ENCODE data around the gene AKT1. TPM values are rescaled to one million over a fixed set of nuclear protein-coding genes. Genes with fewer than 3 reads are reported as not detected.
"Not testable (repeated sequence)": the region's sequence is repeated elsewhere in the genome, so short reads cannot be mapped to it uniquely, and the experiment has no call there.

Gene AKT1
- total RNA-seq, 1 donor from 2014 or later, result 191 TPM

DNA sequence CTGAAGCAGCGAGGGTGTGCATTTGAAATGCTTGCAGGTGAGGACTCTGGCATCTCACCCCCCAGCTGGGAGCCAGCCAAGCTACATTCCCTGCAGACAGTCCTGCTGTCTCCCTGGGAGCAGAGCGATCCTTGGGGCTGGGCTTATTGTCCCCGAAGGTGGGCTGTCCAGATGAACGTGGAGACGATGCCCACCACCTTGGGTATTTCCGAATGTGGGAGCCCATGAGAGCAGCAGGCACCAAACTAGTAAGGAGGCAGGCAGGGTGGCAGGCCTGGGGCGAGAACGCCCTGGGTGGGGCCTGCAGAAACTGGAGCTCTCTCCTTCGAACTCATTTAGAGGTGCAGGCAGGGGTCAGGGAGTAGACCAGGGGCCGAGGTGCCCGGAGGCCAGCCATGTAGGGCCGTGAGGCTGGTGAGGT, 23.8 kb upstream of the AKT1 start:
- no peak for FAIRE-seq
- H3K27me3 ChIP-seq (ENCODE audit: control insufficient read depth, insufficient read depth, low read length), result no peaks in the 10 kb centered on the region
- H3K4me3 ChIP-seq (ENCODE audit: low read depth, low read length), result no peak overlapping the region
- TF ChIP-seq, protein P1, sequence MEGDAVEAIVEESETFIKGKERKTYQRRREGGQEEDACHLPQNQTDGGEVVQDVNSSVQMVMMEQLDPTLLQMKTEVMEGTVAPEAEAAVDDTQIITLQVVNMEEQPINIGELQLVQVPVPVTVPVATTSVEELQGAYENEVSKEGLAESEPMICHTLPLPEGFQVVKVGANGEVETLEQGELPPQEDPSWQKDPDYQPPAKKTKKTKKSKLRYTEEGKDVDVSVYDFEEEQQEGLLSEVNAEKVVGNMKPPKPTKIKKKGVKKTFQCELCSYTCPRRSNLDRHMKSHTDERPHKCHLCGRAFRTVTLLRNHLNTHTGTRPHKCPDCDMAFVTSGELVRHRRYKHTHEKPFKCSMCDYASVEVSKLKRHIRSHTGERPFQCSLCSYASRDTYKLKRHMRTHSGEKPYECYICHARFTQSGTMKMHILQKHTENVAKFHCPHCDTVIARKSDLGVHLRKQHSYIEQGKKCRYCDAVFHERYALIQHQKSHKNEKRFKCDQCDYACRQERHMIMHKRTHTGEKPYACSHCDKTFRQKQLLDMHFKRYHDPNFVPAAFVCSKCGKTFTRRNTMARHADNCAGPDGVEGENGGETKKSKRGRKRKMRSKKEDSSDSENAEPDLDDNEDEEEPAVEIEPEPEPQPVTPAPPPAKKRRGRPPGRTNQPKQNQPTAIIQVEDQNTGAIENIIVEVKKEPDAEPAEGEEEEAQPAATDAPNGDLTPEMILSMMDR (IDR thresholded peaks at IDR 0.05; ENCODE audit: insufficient read depth, low read length, severe bottlenecking), result no peak
- DNase-seq (ENCODE audit: low read depth), result no peak
- H3K36me3 ChIP-seq (ENCODE audit: control insufficient read depth, insufficient read depth, low read length), result no peaks in the 10 kb centered on the region

DNA sequence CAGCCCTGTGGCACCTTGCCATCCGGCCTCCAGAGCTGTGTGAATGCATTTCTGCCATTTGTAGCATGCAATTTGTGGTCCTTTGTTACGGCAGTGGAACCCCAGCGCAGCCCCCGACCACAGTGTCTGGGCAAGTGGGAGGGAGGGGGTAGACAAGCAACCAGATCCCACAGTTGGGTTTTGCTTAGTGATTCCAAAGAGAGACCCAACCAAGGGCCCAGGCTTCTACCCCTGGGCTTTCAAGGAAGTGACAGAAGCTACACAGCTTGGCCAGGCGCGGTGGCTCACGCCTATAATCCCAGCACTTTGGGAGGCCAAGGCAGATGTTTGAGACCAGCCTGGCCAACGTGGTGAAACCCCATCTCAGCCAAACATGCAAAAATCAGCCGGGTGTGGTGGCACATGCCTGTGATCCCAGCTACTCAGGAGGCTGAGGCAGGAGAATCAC, 23.2 kb upstream of the AKT1 start:
- no peaks in the 10 kb centered on the region for H3K27me3 ChIP-seq (ENCODE audit: control insufficient read depth, insufficient read depth, low read length)
- H3K4me3 ChIP-seq (ENCODE audit: low read depth, low read length), result no peak overlapping the region
- H3K36me3 ChIP-seq (ENCODE audit: control insufficient read depth, insufficient read depth, low read length), result no peaks in the 10 kb centered on the region
- no peak for FAIRE-seq
- TF ChIP-seq, protein P1 (IDR thresholded peaks at IDR 0.05; ENCODE audit: insufficient read depth, low read length, severe bottlenecking), result no peak
- no peak for DNase-seq (ENCODE audit: low read depth)

DNA sequence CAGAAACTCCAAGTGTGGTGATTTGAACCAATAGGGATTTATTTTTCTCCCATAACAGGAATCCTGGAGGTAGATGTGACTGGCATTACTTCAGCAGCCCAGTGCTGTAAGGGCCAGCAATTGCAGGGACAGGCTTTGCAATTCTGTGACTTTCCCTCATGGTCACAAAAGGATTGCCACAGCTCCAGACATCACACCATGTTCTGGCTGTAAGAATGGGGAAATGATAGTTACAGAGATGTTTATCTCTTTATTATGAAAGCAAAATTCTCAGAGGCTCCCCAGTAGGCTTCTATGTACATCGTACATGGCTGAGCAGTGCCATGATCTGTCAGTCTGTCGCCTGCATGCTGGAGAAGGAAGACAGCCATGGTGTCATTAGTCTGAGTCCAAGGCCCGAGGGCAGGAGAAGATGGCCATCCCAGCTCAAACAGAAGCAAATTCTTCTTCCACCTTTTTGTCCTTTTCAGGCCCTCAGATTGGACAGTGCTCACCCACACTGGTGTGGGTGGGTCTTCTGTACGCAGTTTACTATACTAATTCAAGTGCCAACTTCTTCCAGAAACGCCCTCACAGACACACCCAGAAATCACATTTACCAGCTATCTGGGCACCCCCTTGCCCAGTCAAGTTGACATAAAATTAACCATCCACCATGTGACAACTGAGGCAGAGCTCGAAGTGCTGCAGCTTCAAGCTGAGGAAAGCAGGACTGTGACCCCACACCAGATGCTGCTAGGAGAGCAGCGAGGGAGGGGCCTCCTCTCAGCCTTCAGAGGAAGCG, 22.6 kb upstream of the AKT1 start:
- H3K36me3 ChIP-seq (ENCODE audit: control insufficient read depth, insufficient read depth, low read length), result no peaks in the 10 kb centered on the region
- DNase-seq (ENCODE audit: low read depth), result no peak
- TF ChIP-seq, protein P1 (IDR thresholded peaks at IDR 0.05; ENCODE audit: insufficient read depth, low read length, severe bottlenecking), result no peak
- no peak for FAIRE-seq
- H3K4me3 ChIP-seq (ENCODE audit: low read depth, low read length), result no peak overlapping the region
- H3K27me3 ChIP-seq (ENCODE audit: control insufficient read depth, insufficient read depth, low read length), result no peaks in the 10 kb centered on the region

DNA sequence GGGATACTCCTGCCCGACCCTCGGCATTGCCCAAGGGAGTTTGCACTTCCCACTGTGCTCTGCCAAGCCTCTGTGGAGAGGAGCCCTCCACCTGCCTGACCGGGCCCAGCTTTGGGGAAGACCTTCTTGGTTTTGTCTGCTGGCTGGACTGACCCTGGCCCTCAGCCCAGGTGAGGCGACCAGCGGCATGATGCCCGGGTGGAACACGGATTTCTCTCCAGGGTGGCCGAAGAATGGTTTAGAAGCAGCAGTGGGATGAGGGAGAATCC, 21.0 kb upstream of the AKT1 start:
- Histone ChIP-seq H3K27me3 (ENCODE audit: control insufficient read depth, insufficient read depth, low read length) (no peaks in the 10 kb centered on the region), H3K36me3 (ENCODE audit: control insufficient read depth, insufficient read depth, low read length) (no peaks in the 10 kb centered on the region), H3K4me3 (ENCODE audit: low read depth, low read length) (peak overlapping the region; percentile 76)
- FAIRE-seq, result no peak
- DNase-seq (ENCODE audit: low read depth), result no peak
- TF ChIP-seq, protein P1 (IDR thresholded peaks at IDR 0.05; ENCODE audit: insufficient read depth, low read length, severe bottlenecking), result no peak

DNA sequence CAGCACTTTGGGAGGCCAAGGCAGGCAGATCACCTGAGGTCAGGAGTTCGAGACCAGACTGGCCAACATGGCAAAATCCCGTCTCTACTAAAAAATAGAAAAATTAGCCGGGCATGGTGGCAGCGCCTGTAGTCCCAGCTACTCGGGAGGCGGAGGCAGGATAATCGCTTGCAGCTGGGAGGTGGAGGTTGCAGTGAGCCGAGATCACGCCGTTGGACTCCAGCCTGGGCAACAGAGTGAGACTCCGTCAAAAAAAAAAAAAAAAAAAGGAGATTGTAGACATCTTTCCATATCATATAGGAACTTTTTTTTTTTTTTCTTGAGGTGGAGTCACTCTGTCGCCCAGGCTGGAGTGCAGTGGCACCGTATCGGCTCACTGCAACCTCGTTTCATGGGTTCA, 19.2 kb upstream of the AKT1 start:
- not testable (repeated sequence) for DNase-seq (ENCODE audit: low read depth); H3K27me3 ChIP-seq (ENCODE audit: control insufficient read depth, insufficient read depth, low read length); H3K36me3 ChIP-seq (ENCODE audit: control insufficient read depth, insufficient read depth, low read length); FAIRE-seq
- H3K4me3 ChIP-seq (ENCODE audit: low read depth, low read length), result peak overlapping the region; percentile 76

DNA sequence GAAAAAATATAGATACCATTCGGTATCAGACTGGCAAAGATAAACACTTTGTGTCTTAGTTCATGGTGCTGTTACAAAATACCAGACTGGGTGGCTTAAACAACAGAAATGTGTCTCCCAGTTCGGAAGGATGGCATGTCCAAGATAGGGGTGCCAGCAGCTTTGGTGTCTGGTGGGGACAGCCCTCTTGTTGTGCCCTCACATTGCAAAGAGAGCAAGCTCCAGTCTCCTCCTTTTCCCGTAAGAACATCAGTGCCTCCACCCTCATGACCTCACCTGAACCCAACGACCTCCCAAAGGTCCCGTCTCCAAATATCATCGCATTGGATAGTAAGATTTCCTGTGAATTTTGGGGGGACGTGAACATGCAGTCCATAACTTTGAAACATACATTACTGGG, 17.7 kb upstream of the AKT1 start:
- DNase-seq (ENCODE audit: low read depth) (no peak), FAIRE-seq (no peak)
- TF ChIP-seq, protein P1 (IDR thresholded peaks at IDR 0.05; ENCODE audit: insufficient read depth, low read length, severe bottlenecking), result no peak

More for the DNA sequence above, 17.7 kb upstream of the AKT1 start:
- Histone ChIP-seq H3K27me3 (ENCODE audit: control insufficient read depth, insufficient read depth, low read length) (no peaks in the 10 kb centered on the region), H3K36me3 (ENCODE audit: control insufficient read depth, insufficient read depth, low read length) (no peaks in the 10 kb centered on the region), H3K4me3 (ENCODE audit: low read depth, low read length) (no peak overlapping the region)
